Endothelial cell of umbilical vein (primary cell): Measurements from ENCODE around the gene APOL5. TPM values are rescaled to one million over a fixed set of nuclear protein-coding genes. Genes with fewer than 3 reads are reported as not detected.

ENCODE experiments used
- BruUV-seq: library from RNA; stranded (reverse); fragments of 400-500 nt; replicated peaks from 2 replicates; lab custom pipeline; 2021; lab: Mats Ljungman, UMichigan
- CTCF ChIA-PET: fragments of 300-600, 350-600 bp; sonication (Branson Sonifier 250); formaldehyde crosslinking; loops from one replicate; lab custom pipeline; 2021; ENCODE audit warnings: antibody characterized with exemption, inconsistent platforms; lab: Charles Lee
- POLR2A ChIA-PET: fragments of 300-600, 350-600 bp; sonication (Branson Sonifier 250); formaldehyde crosslinking; loops from one replicate; lab custom pipeline; 2021; ENCODE audit warnings: antibody characterized with exemption, inconsistent platforms; lab: Charles Lee
- DNase-seq: peaks from one replicate; pipeline ENCODE4 v3.0.0-alpha.2; 2011; ENCODE audit warnings: low read depth, low spot score
- FAIRE-seq: peaks from 2 replicates; lab custom pipeline; 2011; peaks lifted over from hg19 to GRCh38; lab: Jason Lieb, UNC
- H2AFZ ChIP-seq: 2 replicates; pipeline ENCODE4 v1.6.0; 2012; ENCODE audit warnings: low read depth, low read length, control low read depth, inconsistent platforms
- H3K27ac ChIP-seq: 2 replicates; pipeline ENCODE4 v1.5.1; 2011; ENCODE audit warnings: low read depth, mild to moderate bottlenecking, control low read depth, low read length, moderate library complexity; ENCODE audit not compliant: insufficient read depth
- H3K27me3 ChIP-seq, 2 experiments: 2 replicates each; pipeline versions ENCODE4 v1.6.0 to v1.6.1; 2011; ENCODE audit warnings: low read length in 2 of 2, mixed read lengths in 1 of 2; ENCODE audit not compliant: control insufficient read depth in 2 of 2, insufficient read depth in 2 of 2
- H3K36me3 ChIP-seq, 2 experiments: 2 replicates in 1 of 2; 3 replicates in 1 of 2; pipeline ENCODE4 v1.5.1; 2011; ENCODE audit warnings: low read length in 2 of 2, mild to moderate bottlenecking in 1 of 2, moderate library complexity in 1 of 2; ENCODE audit not compliant: control insufficient read depth in 2 of 2, insufficient read depth in 2 of 2; ENCODE audit errors: extremely low read depth in 1 of 2
- H3K4me1 ChIP-seq: 3 replicates; pipeline ENCODE4 v1.5.1; 2011; ENCODE audit warnings: mild to moderate bottlenecking, low read length; ENCODE audit not compliant: control insufficient read depth, insufficient read depth; ENCODE audit errors: extremely low read depth
- H3K4me2 ChIP-seq: 2 replicates; pipeline ENCODE4 v1.6.1; 2011; ENCODE audit warnings: low read length, control low read depth, mixed read lengths; ENCODE audit not compliant: insufficient read depth
- H3K4me3 ChIP-seq, 3 experiments: fragments of 200-600 bp in 1 of 3; sonication (generic), shearing (Covaris generic) in 1 of 3; replicated peaks in 1 of 3; 2 replicates each; pipeline ENCODE4 v1.5.1; 2011 to 2016; ENCODE audit warnings: control low read depth in 3 of 3, low read length in 3 of 3, mild to moderate bottlenecking in 2 of 3, inconsistent platforms in 1 of 3, low read depth in 1 of 3, moderate library complexity in 1 of 3; ENCODE audit not compliant: insufficient read depth in 1 of 3
- H3K79me2 ChIP-seq: 2 replicates; pipeline ENCODE4 v1.6.0; 2012; ENCODE audit warnings: low read length, inconsistent platforms; ENCODE audit not compliant: control insufficient read depth, insufficient read depth
- H3K9ac ChIP-seq: replicated peaks from 2 replicates; pipeline ENCODE3; 2011; ENCODE audit warnings: low read length, control low read depth; ENCODE audit not compliant: insufficient read depth; ENCODE audit errors: extremely low read depth
- H3K9me1 ChIP-seq: replicated peaks from 3 replicates; pipeline ENCODE4 v1.6.0; 2011; ENCODE audit warnings: mild to moderate bottlenecking, low read length; ENCODE audit not compliant: control insufficient read depth, insufficient read depth; ENCODE audit errors: extremely low read depth
- H3K9me3 ChIP-seq: replicated peaks from 2 replicates; pipeline ENCODE4 v1.5.1; 2012; ENCODE audit warnings: low read length, inconsistent platforms; ENCODE audit not compliant: control insufficient read depth, insufficient read depth
- H4K20me1 ChIP-seq: replicated peaks from 2 replicates; pipeline ENCODE3; 2011; ENCODE audit warnings: mild to moderate bottlenecking, low read length; ENCODE audit not compliant: control insufficient read depth, insufficient read depth; ENCODE audit errors: extremely low read depth
- CTCF ChIP-seq, 2 donors: IDR thresholded peaks; 1 replicate in 1 of 2; 2 replicates in 1 of 2; pipeline ENCODE4 v1.5.1; 2011; ENCODE audit warnings: low read length in 2 of 2, mild to moderate bottlenecking in 2 of 2, moderate library complexity in 2 of 2, control low read depth in 1 of 2, inconsistent platforms in 1 of 2, low read depth in 1 of 2; ENCODE audit not compliant: insufficient read depth in 1 of 2; ENCODE audit errors: extremely low read depth in 1 of 2
- EZH2 ChIP-seq: IDR thresholded peaks from 2 replicates; pipeline ENCODE4 v1.6.1; 2012; ENCODE audit warnings: borderline replicate concordance, low read depth, mild to moderate bottlenecking, moderate library complexity, low read length, inconsistent platforms; ENCODE audit not compliant: severe bottlenecking
- FOS ChIP-seq: IDR thresholded peaks from 2 replicates; pipeline ENCODE4 v1.6.1; 2011; ENCODE audit warnings: mild to moderate bottlenecking, low read length, moderate library complexity, borderline replicate concordance; ENCODE audit not compliant: insufficient read depth
- GATA2 ChIP-seq: IDR thresholded peaks from 2 replicates; pipeline ENCODE4 v1.7.0; 2011; ENCODE audit warnings: low read depth, mild to moderate bottlenecking, moderate library complexity, mixed read lengths, low read length; ENCODE audit not compliant: insufficient read length, insufficient read depth
- JUN ChIP-seq: IDR thresholded peaks from 2 replicates; pipeline ENCODE4 v1.6.1; 2011; ENCODE audit warnings: borderline replicate concordance, low read depth; ENCODE audit not compliant: insufficient read length, insufficient read depth
- MAX ChIP-seq: IDR thresholded peaks from 2 replicates; pipeline ENCODE4 v1.6.1; 2011; ENCODE audit not compliant: insufficient read depth, insufficient read length
- MYC ChIP-seq: IDR thresholded peaks from one replicate; pipeline ENCODE4 v1.6.1; 2011; ENCODE audit warnings: mild to moderate bottlenecking, low read depth, low read length
- POLR2A ChIP-seq: IDR thresholded peaks from 2 replicates; pipeline ENCODE4 v1.6.1; 2012; ENCODE audit warnings: low read depth, mild to moderate bottlenecking, control low read depth, low read length
- POLR2AphosphoS5 ChIP-seq: IDR thresholded peaks from 2 replicates; pipeline ENCODE4 v1.6.1; 2012; ENCODE audit warnings: low read depth, mild to moderate bottlenecking, control low read depth, low read length, moderate library complexity; ENCODE audit not compliant: insufficient read depth
- dilution Hi-C: fragments of 300-500 bp; cut with MboI; formaldehyde crosslinking; loops from one replicate; pipeline ENCODE4 v1.15.0; 2019; ENCODE audit warnings: low sequenced_read_pairs; ENCODE audit not compliant: extremely low pct_ligation_motif_present
- intact Hi-C: fragments of 100-400 bp; cut with micrococcal nuclease; formaldehyde crosslinking; loops from one replicate; pipeline ENCODE4 v1.10.0; 2022
- polyA plus RNA-seq, 4 experiments: library from polyadenylated mRNA; depleted of rRNA in 3 of 4; stranded (reverse) in 3 of 4; unstranded in 1 of 4; fragments of >200 nt; gene quantifications; 2 replicates each; pipeline versions ENCODE4 v1.2.1 to v1.2.3, GENCODE V29; 2011 to 2012; ENCODE audit warnings: missing spikeins in 1 of 4
- total RNA-seq: library from RNA; stranded (reverse); gene quantifications from 2 replicates; pipeline ENCODE4 v1.2.3, GENCODE V29; 2021

Gene APOL5
- total and polyA plus RNA-seq, 2 donors (not counting 3 experiments of a cell fraction or from before 2014, with no cell fraction given), result not detected

- Histone ChIP-seq H3K9ac (no peak overlapping the region), H3K4me2 (no peak overlapping the region), H3K27ac (no peak overlapping the region), H2AFZ (no peak overlapping the region), H3K79me2 (no peaks in the 10 kb centered on the region), H3K4me1 (peaks cover 3% of the 10 kb centered on the region), H3K4me3 (no peak overlapping the region), H3K36me3 (no peaks in the 10 kb centered on the region), H3K9me3 (no peaks in the 10 kb centered on the region), H4K20me1 (no peaks in the 10 kb centered on the region), H3K27me3 (peaks cover 0 to 4% of the 10 kb centered on the region in 2 experiments), H3K9me1 (no peaks in the 10 kb centered on the region)
- dilution Hi-C loops (no loop called here), intact Hi-C loops (no loop called here)
- no peak for TF ChIP-seq POLR2A
- TF ChIP-seq EZH2, result no peak
- no peak for TF ChIP-seq MAX
- TF ChIP-seq JUN, result no peak
- no peak for TF ChIP-seq MYC
- BruUV-seq, result no TSS peak
- POLR2A ChIA-PET, result no interaction called here
- no peak for FAIRE-seq
- CTCF ChIA-PET, result no interaction called here
- no peak for DNase-seq
These were observed 6.3 kb upstream of the APOL5 start for GRCh38 chr22:35711336-35711735.

- H3K4me1 ChIP-seq, result peaks cover 3% of the 10 kb centered on the region
- intact Hi-C loops, result no loop called here
- ChIA-PET POLR2A (no interaction called here), CTCF (no interaction called here)
- H3K27ac ChIP-seq, result no peak overlapping the region
- no peaks in the 10 kb centered on the region for H3K79me2 ChIP-seq
- TF ChIP-seq FOS (no peak), CTCF (IDR thresholded peaks at IDR 0.05; ENCODE audit: extremely low read depth in 1 of 2, insufficient read depth in 1 of 2, low read depth in 1 of 2, low read length in 2 of 2) (no peak), MAX (no peak), JUN (no peak), POLR2A (no peak), POLR2AphosphoS5 (no peak), EZH2 (no peak), MYC (no peak), GATA2 (no peak)
- no peaks in the 10 kb centered on the region for H3K9me1 ChIP-seq
- FAIRE-seq (no peak), DNase-seq (no peak)
- H3K9ac ChIP-seq, result no peak overlapping the region
- H4K20me1 ChIP-seq, result no peaks in the 10 kb centered on the region
- H3K9me3 ChIP-seq, result no peaks in the 10 kb centered on the region
- BruUV-seq, result no TSS peak
- H3K4me2 ChIP-seq, result no peak overlapping the region
- no peak overlapping the region for H3K4me3 ChIP-seq
- H2AFZ ChIP-seq, result no peak overlapping the region
- H3K36me3 ChIP-seq, result no peaks in the 10 kb centered on the region
- dilution Hi-C loops, result no loop called here
- peaks cover 0 to 4% of the 10 kb centered on the region in 2 experiments for H3K27me3 ChIP-seq
These were observed 5.0 kb upstream of the APOL5 start for GRCh38 chr22:35712672-35713071.
